GM21619 (cell line): Measurements from ENCODE around the gene ENDOD1.
"Not testable (repeated sequence)": the region's sequence is repeated elsewhere in the genome, so short reads cannot be mapped to it uniquely, and the experiment has no call there.

Source experiments
- ATAC-seq: cut with Tn5 transposase; IDR thresholded peaks from one replicate; pipeline ENCODE4 v1.9.1; 2021; ENCODE audit not compliant: unreplicated experiment

ENDOD1 gene, protein sequence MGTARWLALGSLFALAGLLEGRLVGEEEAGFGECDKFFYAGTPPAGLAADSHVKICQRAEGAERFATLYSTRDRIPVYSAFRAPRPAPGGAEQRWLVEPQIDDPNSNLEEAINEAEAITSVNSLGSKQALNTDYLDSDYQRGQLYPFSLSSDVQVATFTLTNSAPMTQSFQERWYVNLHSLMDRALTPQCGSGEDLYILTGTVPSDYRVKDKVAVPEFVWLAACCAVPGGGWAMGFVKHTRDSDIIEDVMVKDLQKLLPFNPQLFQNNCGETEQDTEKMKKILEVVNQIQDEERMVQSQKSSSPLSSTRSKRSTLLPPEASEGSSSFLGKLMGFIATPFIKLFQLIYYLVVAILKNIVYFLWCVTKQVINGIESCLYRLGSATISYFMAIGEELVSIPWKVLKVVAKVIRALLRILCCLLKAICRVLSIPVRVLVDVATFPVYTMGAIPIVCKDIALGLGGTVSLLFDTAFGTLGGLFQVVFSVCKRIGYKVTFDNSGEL

DNA sequence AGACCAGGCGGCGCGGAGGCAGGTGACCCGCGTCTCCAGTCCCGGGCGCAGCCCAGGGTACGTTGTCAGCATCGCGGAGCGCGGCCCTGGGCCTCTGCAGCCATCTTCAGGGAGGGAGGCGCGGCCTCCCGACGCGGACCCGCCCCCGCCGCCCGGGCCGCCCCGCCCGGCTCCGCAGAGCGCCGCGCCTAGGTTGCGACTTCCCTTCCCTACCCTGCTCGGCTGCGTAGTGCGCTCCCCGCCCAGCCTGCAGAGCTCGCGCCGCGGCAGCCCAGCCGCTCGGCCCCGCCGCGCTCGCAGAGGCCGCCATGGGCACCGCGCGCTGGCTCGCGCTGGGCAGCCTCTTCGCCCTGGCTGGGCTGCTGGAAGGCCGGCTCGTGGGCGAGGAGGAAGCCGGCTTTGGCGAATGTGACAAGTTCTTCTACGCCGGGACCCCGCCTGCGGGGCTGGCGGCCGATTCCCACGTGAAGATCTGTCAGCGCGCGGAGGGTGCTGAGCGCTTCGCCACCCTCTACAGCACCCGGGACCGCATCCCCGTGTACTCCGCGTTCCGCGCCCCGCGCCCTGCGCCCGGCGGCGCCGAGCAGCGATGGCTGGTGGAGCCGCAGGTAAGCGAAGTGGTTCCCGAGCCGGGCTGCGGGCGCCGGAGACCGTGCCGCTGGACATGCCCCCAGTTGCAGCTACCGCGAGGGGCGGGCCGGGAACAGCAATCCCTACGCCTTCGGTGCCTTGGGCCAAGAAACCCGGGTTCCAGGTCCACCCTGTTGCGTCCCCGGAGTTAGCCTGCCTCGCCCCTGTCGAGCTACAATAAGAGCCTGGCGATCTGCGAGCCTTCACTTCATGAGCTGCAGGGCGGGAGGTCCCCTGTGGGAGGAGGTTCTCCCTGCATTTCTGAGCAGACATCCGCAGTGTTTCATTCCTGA is at the start of gene ENDOD1:
Gene ENDOD1 (plus strand): TSS at position 227 of the 923 bp plus-strand sequence. CDS start 82 bp downstream, at position 309.
- peak; percentile 81 for ATAC-seq

DNA sequence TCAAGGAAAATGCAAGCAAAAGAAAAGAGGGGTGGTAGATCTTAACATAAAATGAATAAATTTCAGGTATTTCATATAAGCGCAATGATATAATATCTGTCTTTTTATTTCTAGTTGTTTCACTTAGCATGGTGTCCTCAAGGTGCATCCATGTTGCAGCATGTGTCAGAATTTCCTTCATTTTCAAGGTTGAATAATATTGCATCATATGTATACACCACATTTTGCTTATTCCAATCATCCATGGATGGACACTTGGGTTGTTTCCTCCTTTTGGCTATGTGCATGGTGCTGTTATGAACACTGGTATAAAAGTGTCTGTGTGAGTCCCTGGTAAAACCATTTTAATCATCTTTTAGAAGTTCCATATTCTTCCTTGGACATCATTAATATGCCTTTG is 47.4 kb upstream of the ENDOD1 start:
- ATAC-seq = no peak

DNA sequence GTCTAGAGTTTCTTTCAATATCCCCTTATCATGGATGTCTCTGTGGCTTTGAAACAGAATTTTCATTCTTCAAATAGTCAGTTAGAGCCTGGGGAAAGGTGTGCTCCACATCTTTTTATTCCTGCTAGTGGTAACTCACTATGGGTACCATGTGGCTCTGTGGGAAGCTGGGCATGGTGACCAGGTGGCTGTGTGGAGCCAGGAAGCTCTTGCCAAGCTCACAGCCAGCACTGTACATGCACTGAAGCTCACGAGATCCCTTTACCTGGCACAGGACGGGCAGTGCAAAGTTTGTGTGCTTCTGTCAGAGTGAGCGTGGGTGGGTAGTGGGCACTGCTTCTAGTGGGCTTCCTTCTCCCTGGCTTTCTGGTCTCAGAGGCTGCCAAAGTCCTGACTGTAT is 46.7 kb upstream of the ENDOD1 start:
- ATAC-seq = no peak

DNA sequence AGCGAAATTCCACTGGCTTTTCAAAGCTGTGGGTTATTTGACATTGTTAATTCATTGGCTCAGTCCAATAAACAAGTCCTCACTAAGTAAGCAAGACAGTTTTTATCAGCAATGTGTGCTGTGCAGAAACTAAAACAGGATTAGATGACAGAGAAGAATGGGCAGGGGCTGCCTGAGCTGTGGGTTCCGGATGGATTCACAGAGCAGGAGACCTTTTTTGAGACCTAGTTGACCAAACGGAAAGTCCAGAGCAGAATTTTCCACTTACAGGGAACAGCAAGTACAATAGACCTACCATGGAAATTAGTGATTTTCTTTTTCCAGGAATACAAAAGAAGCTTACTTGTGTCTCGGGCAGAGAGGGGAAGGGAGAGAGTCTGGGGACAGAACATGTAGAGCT is 45.6 kb upstream of the ENDOD1 start:
- ATAC-seq = no peak

DNA sequence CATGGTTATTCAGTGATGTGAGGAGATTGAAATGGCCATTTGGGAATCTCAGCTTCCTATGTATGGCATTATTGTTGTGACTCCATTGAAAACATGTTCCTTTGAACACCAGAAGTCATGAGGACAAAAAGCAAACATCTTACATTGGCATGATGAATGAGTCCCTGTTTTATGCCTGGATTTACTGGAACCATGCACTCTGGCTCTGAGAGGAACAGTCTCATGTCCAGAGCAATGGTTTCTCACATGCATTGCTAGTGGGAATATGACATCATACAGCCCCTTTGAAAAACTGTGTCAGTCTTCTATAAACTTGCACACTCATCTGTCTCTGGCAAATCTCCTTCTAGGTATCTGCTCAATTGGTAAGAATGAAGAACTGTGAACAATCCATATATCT is 43.8 kb upstream of the ENDOD1 start:
- no peak for ATAC-seq

DNA sequence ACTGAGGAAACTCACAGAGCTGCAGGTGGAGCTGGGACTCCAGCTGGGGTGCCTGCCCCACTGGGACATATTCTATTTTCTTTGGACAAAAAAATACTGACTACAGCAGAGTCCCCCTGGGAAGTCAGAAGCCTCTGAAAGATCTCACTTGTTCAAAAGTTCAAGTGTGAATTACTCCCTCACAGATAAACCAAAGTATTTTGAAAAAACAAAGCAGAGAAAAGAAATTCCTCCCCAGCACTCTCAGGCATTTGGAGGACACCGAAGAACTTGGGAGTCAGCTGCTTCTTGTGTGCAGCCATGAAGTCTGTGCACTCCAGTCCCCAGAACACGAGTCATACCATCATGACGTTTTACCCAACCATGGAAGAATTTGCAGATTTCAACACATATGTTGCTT is 40.5 kb upstream of the ENDOD1 start, which contains the start of gene KDM4F:
Gene KDM4F (plus strand): TSS at position 301 of the 400 bp plus-strand sequence.
- not testable (repeated sequence) for ATAC-seq

DNA sequence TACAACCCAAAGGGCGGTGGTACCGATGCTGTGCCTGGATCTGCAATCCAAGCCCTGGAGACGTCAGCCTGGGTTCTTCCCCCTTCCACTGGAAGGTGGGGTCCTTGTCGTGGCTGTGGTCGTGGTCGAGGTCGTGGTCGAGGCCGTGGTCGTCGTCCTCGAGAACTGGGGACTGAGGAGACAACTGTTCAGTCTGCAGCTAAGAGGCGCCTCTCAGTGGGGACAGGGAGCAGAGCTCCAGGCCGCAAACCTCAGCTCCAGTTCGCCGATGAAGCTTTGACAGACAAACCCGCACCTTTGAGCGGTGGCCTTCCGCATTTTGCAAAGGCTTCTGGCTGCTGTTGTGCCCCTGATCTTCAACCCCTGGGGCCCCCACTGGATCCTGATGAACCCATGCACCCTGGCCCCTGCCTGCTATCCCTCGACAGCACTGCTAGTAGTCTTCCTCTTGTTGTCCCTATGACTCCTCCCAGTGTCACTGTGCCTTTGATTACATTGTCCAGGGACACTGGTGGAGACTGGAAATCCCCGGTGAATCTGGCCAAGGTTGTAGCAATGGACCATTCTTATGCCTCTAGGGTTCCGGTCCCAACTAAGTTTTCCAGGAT is 38.9 kb upstream of the ENDOD1 start:
- no peak for ATAC-seq

DNA sequence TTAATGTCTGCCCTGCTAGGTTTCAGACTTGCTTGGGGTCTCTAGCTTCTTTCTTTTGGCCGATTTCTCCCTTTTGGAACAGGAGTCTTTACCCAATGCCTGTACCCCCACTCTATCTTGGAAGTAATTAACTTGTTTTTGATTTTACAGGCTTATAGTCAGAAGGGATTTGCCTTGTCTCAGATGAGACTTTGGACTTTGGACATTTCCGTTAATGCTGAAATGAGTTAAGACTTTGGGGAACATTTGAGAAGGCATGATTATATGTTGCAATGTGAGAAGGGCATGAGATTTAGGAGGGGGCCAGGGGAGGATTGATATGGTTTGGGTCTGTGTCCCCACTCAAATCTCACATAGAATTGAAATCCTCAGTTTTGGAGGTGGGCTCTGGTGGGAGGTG is 35.3 kb upstream of the ENDOD1 start:
- no peak for ATAC-seq

DNA sequence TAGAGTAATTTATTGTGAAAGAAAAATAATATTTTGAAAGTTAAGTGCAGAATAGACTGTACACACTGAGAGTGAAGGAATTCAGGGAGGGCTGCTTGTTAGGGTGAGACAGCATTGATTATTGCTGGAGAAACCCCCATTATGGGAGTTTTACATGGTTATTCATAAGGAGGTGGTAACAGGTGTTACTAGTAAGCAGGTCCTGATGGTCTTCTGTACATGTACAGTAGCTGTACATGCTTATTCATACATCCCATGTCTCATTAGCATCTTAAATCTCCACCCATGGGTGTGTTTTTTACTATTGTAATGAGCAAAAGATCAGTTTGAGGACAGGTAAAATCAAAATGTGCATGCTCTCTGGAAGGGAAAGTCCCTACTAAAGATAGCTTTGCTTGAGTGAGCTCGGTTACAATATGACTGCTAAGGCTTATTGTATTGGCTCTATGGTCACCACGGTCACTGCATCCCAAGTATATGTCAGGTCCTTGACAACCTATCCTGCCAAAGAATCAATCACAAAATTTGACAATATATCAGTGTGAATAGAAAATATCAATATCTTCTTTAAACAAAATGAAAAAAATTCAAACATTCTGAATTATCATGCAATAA is 34.3 kb upstream of the ENDOD1 start:
- peak; percentile 93 for ATAC-seq

DNA sequence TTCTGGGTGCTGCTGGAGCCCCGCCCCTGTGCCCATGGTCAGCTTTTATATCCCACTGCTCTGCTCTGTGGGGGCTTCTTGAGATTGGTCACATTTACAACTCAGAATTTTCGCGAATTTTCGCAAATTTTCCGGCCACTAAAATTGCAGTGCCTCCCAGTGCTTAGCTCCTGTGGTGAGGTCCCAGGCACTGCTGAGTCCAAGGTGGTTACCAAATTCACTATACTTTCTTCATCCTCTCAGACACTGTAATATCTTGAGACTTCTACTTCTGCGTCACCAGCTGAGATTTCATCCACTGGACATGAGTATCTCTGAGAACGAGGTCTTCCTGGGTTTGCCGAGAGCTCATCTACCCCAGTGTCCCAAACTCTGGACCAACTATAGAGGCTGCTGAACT is 31.7 kb upstream of the ENDOD1 start:
- ATAC-seq = no peak

DNA sequence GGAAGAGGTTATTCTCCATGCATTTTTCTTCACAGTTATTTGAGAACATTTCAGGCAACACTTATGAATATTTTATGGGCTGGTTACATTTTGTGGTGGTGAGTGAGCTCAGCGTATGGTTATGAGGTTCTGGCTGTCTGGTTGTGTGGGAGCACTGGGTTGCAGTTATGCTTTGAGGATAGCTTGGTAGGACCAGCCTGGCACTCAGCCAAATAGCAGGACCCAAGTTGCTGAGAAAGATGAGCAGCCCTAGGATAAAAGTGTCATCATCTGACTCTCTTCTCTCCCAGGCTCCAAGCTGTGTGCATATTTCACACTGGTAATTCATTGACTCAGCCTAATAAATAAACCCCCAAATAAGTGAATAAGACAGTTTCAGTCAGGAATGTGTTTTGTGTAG is 31.0 kb upstream of the ENDOD1 start:
- no peak for ATAC-seq

DNA sequence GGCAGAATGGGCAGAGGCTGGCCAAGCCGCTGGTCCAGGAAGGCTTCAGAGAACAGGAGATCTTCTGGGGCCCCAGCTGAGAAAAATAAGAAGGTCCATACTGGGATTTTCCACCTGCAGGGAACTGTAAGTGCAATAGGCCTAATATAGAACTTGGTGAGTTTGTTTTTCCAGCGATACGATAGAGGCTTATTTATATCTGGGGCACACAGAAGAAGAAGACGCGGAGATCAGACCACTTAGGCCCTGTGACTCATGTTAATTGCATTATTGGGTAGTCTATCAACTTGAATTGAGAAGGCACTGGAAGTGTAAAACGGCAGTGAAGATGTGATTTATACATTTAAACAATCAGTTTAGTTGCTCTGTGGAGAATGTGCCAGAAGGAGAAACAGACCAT is 30.6 kb upstream of the ENDOD1 start:
- no peak for ATAC-seq

DNA sequence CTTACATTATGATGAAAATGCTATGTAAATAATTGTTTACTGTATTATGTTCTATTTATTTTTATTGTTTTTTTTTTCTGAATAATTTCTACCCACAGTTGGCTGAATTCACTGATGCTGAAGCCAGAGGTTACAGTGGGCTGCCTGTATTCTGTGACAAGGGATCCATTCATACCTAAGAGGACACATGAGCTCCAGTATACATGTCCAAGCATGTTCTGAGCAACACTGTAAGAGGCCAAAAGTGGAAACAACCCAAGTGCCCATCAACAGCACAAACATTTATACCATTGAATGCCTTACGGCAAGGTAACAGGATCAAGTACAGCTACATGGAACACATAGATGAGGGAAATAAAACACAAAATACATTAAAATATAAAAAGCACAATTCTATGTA is 24.3 kb upstream of the ENDOD1 start:
- ATAC-seq = no peak

DNA sequence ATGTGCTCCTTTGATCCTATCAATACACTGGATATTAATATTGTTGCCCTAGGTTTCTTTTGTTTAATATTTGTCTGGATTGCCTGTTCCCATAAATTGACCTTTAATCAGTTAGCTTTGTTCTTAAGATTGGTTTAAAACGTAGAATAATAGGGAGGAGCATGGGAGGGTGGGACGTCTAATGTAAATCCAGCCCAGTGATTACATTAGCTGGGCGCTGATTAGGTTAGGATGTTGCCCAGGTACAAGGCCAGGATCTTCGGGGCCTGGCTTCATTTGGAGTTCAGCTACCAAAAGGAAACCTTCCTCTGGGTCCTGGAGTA is 23.0 kb upstream of the ENDOD1 start, which contains the start of gene SRSF8:
Gene SRSF8 (plus strand): TSS at position 204 of the 323 bp plus-strand sequence. CDS start 308 bp downstream, outside the sequence.
- ATAC-seq = peak; percentile 34

DNA sequence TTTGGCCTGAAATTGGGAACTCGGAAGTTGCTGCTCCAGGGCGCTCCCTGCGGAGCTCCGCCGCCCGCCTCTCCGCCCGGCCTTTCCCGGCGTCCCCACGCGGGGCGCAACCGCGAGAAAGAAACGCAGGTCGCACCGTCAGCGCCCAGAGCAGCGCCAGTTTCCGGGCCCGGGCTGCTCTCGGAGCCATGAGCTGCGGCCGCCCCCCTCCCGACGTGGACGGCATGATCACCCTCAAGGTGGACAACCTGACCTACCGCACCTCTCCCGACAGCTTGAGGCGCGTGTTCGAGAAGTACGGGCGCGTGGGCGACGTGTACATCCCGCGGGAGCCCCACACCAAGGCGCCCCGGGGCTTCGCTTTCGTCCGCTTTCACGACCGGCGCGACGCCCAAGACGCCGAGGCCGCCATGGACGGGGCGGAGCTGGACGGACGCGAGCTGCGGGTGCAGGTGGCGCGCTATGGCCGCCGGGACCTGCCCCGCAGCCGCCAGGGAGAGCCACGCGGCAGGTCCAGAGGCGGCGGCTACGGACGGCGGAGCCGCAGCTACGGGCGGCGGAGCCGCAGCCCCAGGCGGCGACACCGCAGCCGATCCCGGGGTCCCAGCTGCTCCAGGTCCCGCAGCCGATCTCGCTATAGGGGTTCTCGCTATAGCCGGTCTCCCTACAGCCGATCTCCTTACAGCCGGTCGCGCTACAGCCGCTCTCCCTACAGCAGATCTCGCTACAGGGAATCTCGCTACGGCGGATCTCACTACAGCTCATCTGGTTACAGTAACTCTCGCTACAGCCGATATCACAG is 22.4 kb upstream of the ENDOD1 start:
- ATAC-seq = peak; percentile 54

DNA sequence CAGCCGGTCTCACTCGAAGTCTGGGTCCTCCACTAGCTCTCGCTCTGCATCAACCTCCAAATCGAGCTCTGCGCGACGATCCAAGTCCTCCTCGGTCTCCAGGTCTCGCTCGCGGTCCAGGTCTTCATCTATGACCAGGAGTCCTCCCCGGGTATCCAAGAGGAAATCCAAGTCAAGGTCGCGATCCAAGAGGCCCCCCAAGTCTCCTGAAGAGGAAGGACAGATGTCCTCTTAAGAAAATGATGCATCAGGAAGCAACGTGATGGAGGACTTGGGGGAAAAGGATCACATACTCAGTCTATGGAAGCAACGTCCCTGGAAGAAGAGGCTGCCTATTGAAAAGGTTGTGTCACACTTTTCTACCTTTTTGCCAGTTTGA is 21.8 kb upstream of the ENDOD1 start:
- ATAC-seq = no peak

DNA sequence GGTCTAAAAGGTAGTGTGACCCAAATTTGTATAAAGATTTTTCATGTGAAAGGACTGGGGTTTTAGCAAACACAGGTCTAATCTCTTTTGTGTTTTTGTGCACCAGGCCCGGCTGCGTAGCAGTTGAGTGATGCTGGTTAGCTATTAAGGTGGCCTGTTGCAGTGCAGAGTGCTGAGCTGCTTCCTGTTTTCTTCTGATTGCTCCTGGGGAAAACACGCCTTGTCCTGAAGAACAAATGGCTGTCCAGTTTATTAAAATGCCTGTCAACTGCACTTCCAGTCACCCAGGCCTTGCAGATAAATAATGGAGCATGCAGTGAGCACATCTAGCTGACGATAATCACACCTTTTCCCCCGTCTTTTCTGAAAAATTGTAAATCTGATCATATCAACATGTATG is 21.1 kb upstream of the ENDOD1 start:
- peak; percentile 67 for ATAC-seq

DNA sequence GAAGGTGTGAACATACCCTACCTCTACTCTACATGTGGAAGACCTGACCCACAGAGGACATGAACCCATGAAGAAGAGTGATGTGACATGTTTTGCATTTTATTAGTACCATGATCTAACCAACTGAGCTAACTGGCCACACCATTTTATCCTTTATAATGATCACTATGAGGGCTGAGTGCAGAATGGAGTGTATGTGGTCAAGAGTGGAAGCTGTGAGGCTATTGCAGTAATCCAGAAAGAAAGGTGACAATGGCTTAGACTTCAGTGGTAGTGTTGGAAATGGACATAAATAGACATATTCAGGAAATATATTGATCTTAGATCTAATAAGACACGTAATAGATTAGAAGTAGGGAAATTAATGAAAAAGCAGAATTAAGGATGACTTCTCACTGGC is 19.2 kb upstream of the ENDOD1 start:
- ATAC-seq = no peak

DNA sequence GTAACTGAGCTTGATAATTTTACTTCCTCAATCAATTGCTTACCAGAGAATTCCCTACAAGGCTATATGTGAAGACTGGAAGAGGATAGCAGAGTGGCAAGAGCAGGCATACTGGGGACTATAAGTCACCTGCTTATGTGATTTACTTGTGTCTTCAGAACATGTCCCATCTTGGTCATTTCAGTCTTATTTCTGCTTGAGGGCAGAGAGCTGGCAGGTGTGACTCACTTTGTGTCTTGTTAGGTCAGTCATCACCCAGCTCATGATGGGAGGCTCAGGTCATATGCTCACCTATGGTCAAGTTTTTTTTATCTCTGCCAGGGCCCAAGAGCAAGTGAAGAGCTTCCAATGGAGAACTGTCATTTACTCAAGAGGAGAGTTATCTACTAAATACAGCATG is 16.7 kb upstream of the ENDOD1 start:
- ATAC-seq = no peak
